NB4 (cell line): Measurements from ENCODE around the gene ASCC1.

Experiments
- POLR2A ChIP-seq: IDR thresholded peaks from 2 replicates; pipeline ENCODE4 v1.6.1; 2011; ENCODE audit warnings: mild to moderate bottlenecking; ENCODE audit not compliant: insufficient read length; ENCODE audit errors: extremely low read depth
- TF ChIP-seq, protein P1 (sequence below): IDR thresholded peaks from 2 replicates; pipeline ENCODE4 v1.6.1; 2011; ENCODE audit warnings: low read depth, low read length
- TF ChIP-seq, protein P2 (sequence below): IDR thresholded peaks from one replicate; pipeline ENCODE4 v1.5.1; 2012; ENCODE audit warnings: low read depth, low read length

DNA sequence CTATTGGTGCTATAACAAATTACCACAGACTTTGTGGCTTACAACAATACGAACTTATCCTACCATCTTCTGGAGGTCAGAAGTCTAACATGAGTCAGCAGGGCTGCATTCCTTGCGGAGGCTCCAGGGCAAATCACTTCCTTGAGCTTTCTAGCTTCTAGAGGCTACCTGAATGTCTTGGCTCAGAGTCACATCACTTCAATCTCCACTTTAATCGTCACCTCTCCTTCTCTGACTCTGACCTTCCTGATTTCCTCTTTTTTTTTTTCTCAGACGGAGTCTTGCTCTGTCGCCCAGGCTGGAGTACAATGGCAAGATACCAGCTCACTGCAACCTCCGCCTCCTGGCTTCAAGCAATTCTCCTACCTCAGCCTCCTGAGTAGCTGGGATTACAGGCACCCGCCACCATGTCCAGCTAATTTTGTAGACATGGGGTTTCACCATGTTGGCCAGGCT, 44.9 kb downstream of the ASCC1 start:
- TF ChIP-seq POLR2A: no peak
- TF ChIP-seq, protein P1, sequence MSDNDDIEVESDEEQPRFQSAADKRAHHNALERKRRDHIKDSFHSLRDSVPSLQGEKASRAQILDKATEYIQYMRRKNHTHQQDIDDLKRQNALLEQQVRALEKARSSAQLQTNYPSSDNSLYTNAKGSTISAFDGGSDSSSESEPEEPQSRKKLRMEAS: no peak
- TF ChIP-seq, protein P2, sequence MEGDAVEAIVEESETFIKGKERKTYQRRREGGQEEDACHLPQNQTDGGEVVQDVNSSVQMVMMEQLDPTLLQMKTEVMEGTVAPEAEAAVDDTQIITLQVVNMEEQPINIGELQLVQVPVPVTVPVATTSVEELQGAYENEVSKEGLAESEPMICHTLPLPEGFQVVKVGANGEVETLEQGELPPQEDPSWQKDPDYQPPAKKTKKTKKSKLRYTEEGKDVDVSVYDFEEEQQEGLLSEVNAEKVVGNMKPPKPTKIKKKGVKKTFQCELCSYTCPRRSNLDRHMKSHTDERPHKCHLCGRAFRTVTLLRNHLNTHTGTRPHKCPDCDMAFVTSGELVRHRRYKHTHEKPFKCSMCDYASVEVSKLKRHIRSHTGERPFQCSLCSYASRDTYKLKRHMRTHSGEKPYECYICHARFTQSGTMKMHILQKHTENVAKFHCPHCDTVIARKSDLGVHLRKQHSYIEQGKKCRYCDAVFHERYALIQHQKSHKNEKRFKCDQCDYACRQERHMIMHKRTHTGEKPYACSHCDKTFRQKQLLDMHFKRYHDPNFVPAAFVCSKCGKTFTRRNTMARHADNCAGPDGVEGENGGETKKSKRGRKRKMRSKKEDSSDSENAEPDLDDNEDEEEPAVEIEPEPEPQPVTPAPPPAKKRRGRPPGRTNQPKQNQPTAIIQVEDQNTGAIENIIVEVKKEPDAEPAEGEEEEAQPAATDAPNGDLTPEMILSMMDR: no peak
